ENCODE measurements around the gene NEO1. TPM values are rescaled to one million over a fixed set of nuclear protein-coding genes. Genes with fewer than 3 reads are reported as not detected.
A peak's percentile ranks its signal among the peaks of the same experiment; 100 is the strongest.

The NEO1 gene
- polyA plus RNA-seq, 6 donors from 2014 or later, result 0.48 to 2.1 (median 0.85) TPM; not detected in 1

DNA sequence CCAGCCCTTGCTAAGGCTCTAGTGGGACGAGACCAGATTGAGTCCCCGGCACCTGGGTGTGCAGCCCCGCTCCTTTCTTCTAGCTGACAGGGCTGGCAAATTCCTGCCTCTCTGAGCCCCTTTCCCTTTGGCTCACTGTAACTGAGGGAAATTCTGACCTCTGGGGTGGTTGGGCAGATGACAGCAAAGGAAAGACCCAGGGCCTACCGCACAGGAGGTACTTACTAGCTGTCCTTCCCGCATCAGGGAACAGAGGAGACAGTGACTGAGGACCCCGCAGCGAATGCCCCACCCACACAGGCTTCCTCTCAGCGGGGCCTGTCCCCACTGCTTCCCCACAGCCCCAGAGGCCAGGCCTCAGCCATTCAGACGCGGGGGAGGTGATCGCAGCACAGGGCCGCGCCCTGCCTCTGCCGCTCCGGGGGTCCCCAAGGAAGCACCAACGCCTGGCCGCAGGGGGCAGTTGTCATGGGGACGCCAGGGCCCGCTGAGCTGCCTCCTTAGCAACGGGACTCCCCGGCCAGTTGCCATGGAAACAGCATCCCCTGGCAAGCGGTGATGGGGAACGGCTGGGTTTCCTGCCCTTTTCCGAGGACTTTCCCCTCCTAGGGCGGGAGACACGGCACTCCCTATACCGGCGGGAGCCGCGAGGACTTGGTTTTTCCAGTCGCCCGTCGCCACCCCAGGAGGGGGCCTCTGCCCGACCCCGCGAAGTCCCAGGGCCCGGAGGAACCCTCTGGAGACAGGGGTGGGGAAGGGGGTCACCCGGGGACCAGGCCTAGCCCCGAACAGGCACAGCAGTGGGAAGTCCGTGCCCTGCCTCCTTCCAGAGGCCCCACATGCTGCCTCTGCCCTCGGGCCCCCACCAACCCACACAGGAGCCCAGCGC is 266.4 kb downstream of the NEO1 start:
- H3K36me3 Mint-ChIP-seq, result no peaks in the 10 kb centered on the region
- H3K4me1 Mint-ChIP-seq, result peaks cover 18 to 19% (median 19%) of the 10 kb centered on the region in 3 donors
- H3K9me3 Mint-ChIP-seq, result peaks cover 0 to 1% (median 0%) of the 10 kb centered on the region in 7 donors
- H3K4me3 Mint-ChIP-seq, result peak overlapping the region in 4 of 8 donors; percentile 12 to 51 (median 44)
- ATAC-seq (ENCODE audit: low read depth in 2 of 2), result peak; percentile 85 to 87
- H3K27ac Mint-ChIP-seq, result peak overlapping the region in 4 of 6 donors; percentile 18 to 87 (median 66)
- DNase-seq, result peak; percentile 44
- H3K27me3 Mint-ChIP-seq, result peaks cover 0 to 31% (median 11%) of the 10 kb centered on the region in 3 donors

DNA sequence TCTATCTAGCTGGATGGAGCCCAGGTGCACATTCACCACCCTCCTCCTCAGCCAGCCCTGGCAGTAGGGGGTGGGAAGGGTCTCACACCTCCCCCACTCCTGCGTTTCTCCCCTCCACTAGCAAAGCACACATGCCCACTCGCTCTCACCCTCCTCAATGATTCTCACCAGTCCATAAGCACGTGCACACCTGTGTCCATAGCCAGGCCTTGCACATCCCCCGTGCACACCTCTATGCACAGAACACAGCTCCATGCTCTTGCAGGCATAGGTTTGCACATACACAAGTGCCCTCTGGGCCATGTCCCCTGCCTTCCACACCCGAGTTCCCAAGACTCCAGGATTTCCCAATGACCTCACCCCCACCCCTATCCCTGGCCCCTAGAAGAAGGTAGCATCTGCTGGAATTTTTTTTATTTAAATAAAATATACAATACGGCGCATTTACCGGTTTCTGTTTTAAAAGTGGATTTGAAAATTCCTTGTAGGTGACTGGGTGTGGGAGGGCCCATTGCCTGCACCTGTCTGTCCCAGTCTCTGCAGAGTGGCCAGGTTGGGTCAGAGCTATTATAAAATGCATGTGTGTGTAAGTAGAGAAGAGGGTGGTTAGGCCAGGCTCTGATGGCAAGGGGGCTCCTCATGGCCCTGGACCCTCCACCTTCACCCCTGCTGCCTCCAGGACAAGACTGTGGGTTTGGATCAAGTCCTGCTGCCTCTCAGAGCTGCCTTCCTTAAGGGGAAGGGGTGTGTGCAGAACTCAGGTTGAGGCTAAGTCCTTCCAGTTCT is 267.4 kb downstream of the NEO1 start:
- H3K27ac Mint-ChIP-seq, result peak overlapping the region in 4 of 6 donors; percentile 4 to 85 (median 46)
- H3K4me1 Mint-ChIP-seq, result peaks cover 19% of the 10 kb centered on the region in 3 donors
- H3K27me3 Mint-ChIP-seq, result peaks cover 0 to 29% (median 11%) of the 10 kb centered on the region in 3 donors
- ATAC-seq (ENCODE audit: low read depth in 2 of 2), result no peak
- H3K9me3 Mint-ChIP-seq, result peaks cover 0 to 2% (median 0%) of the 10 kb centered on the region in 7 donors
- DNase-seq, result no peak
- H3K36me3 Mint-ChIP-seq, result no peaks in the 10 kb centered on the region
- peak overlapping the region in 2 of 8 donors; percentile 39 to 59 for H3K4me3 Mint-ChIP-seq

DNA sequence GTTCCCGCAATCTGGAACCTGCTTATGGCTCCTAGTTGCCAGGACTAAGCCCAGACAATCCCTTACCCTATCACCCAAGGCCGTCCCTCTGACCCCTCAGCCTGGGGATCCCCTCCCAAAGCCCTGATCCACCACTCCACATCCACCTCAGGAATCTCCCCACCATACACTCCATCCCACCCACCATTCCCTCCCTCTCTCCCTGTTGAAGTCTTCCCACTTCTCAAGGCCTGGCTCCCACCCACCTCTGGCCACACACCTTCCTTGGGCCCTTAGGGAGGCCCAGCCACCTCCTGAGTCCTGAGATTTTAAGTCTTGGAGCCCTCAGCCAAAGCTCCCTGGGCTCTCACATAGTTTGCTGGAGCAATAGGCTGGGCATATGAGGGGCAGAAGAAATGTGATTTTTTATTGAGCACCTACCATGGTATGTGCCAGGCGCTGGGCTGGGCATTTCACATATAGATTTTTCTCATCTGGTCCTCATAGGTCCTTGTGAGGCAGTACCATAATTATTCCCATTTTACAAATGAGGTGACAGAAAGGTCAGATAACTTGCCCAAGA is 268.4 kb downstream of the NEO1 start:
- DNase-seq (no peak), ATAC-seq (ENCODE audit: low read depth in 2 of 2) (no peak)
- Mint-ChIP-seq H3K9me3 (peaks cover 0 to 4% (median 0%) of the 10 kb centered on the region in 7 donors), H3K4me1 (peaks cover 21 to 29% (median 22%) of the 10 kb centered on the region in 3 donors), H3K27ac (peak overlapping the region in 2 of 6 donors; percentile 8 to 79), H3K36me3 (no peaks in the 10 kb centered on the region), H3K4me3 (no peak overlapping the region), H3K27me3 (peaks cover 0 to 27% (median 8%) of the 10 kb centered on the region in 3 donors)

DNA sequence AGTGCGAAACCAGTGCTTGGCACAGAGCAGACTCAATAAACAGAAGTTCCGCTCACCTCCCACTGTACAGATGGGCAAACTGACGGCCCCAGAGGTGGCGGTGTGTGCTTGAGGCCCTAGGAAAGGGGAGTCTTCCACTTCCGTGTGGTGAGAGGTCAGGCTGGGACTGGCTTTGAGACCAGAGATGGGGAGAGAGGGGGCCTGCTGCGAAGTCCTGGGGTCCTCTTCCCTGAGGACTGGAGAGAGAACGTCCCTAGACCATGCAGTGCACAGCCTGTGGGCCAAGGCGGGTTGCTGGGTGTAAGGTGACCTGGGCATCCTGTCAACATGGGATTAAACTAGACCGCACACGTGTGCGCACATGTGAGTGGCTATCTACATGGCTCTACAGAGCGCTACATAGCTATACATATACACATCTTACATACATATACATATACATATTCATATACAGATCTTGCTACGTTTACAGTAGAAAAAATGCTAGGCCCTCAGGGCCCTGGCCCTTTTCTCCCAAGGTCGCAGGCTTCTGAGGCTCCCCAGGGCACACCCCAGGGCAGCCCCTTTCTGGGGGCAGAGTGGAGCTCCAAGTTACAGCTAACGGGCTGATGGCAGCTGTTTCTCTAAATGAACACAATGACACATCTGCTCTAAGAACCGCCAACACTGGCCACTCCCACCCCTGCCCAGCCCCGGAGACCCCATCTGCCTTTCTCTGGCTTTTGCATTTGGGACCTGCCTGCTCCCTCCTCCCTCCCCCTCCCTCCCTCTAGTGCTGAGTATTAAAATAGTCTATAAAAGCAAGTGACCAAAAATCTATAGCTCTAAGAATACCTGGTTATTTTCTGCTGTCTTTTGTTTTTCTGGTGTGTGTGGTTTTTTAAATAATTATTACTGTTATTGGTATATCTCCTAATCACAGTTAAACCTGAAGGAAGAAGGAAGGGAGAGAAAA is 269.5 kb downstream of the NEO1 start:
- Mint-ChIP-seq H3K27me3 (peaks cover 0 to 32% (median 5%) of the 10 kb centered on the region in 3 donors), H3K4me1 (peaks cover 23 to 31% (median 27%) of the 10 kb centered on the region in 3 donors), H3K9me3 (peaks cover 0 to 4% (median 0%) of the 10 kb centered on the region in 7 donors), H3K36me3 (no peaks in the 10 kb centered on the region), H3K27ac (peak overlapping the region in 2 of 6 donors; percentile 28 to 74), H3K4me3 (no peak overlapping the region)
- DNase-seq (no peak), ATAC-seq (ENCODE audit: low read depth in 2 of 2) (no peak)

DNA sequence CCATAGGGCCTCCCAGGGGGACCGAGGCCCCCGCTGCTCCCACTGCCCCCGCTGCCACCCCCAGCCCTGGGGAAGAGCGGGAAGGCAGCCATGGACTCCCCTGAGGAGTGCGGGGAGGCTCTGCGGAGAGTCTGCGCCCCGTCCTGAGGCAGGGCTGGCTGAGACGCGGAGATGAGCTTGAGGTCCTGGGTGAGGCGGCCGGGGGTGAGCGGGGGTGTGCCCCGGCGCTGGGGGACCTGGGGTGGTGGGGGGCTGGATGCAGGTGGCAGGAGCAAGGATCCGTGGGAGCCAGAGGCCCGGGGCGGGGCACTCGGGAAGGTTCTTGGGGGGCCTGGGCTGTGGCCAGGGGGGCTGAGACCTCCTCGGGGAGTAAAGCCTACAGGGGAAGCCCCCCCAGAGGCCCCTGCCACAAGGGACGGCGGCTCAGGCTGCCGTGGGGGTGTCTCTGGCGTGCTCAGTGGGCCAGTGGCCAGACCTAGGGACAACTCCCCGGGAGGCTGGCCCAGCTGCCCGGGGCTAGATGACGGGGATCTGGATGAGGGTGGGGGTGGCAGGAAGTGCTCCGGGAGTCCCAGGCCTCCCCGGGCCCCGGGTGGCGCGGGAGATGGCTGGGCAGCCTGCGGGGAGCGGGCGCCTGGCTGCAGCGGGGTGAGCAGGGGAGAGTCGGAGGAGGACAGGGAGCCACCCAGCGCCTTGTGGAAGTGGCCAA is 270.6 kb downstream of the NEO1 start:
- Mint-ChIP-seq H3K27ac (no peak overlapping the region), H3K27me3 (peaks cover 0 to 30% (median 4%) of the 10 kb centered on the region in 3 donors), H3K36me3 (no peaks in the 10 kb centered on the region), H3K4me3 (no peak overlapping the region), H3K9me3 (peaks cover 0 to 4% (median 0%) of the 10 kb centered on the region in 7 donors), H3K4me1 (peaks cover 18 to 24% (median 22%) of the 10 kb centered on the region in 3 donors)
- ATAC-seq (ENCODE audit: low read depth in 2 of 2) (no peak), DNase-seq (no peak)

DNA sequence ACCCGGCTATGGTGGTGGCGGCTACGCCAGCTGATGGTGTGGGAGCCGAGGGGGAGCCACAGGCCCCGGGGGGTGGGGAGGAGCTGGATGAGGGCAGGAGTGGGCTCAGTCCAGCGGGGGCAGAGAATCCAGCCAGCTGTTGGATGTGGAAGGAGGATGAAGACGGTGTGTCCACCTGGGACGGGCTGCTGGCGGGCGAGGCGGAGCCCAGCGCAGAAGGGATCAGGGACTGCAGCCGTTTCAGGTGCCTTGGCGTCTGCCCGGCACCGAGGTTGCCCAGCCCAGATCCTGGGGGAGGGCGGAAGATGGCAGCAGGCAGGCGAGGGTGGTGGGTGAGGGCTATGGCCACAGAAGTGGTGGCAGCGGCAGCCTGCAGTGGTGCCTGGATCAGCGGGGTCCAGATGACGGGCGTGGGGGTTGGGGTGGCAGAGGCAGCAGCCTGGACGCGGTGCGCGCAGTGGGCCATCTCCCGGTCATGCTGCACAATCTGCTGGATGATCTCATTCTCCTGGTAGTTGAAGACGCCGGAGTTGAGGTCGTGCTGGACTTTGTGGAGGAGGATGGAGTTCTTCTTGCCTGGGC is 271.2 kb downstream of the NEO1 start:
- Mint-ChIP-seq H3K27me3 (peaks cover 0 to 33% (median 6%) of the 10 kb centered on the region in 3 donors), H3K27ac (no peak overlapping the region), H3K4me1 (peaks cover 15 to 17% (median 15%) of the 10 kb centered on the region in 3 donors), H3K4me3 (no peak overlapping the region), H3K36me3 (no peaks in the 10 kb centered on the region), H3K9me3 (peaks cover 0 to 4% (median 0%) of the 10 kb centered on the region in 7 donors)
- ATAC-seq (ENCODE audit: low read depth in 2 of 2) (no peak), DNase-seq (no peak)

DNA sequence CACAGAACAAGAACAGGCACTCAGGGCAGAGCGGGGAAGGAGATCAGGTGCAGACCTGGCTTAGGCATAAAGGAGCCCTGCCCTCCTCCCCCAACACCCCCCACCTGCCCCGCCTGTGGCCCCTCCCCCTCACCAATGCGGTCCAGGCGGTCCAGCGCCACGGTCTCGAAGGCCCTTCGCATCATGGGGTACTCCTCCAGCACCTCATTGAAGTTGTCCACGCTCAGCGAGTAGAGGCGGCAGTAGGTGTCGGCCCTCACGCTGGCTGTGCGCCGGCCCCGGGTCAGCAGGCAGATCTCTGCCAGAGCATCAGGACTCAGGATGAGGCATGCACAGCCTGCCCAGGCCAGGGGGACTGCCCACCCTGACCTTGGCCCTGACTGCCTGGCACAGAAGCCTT is 271.7 kb downstream of the NEO1 start:
- H3K4me3 Mint-ChIP-seq, result no peak overlapping the region
- DNase-seq (no peak), ATAC-seq (ENCODE audit: low read depth in 2 of 2) (no peak)
- peaks cover 13 to 14% (median 14%) of the 10 kb centered on the region in 3 donors for H3K4me1 Mint-ChIP-seq
- peaks cover 0 to 33% (median 6%) of the 10 kb centered on the region in 3 donors for H3K27me3 Mint-ChIP-seq
- no peak overlapping the region for H3K27ac Mint-ChIP-seq
- no peaks in the 10 kb centered on the region for H3K36me3 Mint-ChIP-seq
- peaks cover 0 to 4% (median 0%) of the 10 kb centered on the region in 7 donors for H3K9me3 Mint-ChIP-seq

DNA sequence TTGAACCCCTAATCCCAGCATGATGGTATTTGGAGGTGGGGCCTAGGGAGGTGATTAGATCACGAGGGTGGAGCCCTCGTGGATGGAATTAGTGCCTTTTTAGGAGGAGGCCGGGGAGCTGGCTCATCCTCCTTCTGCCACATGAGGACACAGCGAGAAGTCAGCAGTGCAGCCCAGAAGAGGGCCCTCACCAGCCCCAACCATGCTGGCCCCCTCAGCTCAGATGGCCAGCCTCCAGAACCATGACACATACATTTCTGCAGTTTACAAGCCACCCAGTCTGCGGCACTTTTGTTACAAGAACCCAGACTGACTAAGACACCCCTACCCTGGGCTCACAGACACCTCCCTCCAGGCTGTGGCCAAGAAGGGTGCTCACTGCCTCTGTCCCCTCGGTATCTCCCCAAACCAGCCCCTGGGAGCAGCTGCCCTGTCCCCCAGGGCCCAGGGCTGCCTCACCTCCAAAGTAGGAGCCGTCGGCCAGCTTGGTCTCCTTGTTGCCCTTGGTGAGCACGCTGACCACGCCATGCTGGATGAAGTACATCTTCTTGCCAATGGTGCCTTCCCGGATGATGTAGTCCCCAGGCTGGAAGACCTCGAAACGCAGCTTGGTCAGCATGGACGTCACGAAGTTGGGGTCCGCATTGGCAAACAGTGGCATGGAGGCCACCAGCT is 272.4 kb downstream of the NEO1 start:
- Mint-ChIP-seq H3K36me3 (no peaks in the 10 kb centered on the region), H3K4me1 (peaks cover 9 to 13% (median 10%) of the 10 kb centered on the region in 3 donors), H3K4me3 (peak overlapping the region in 1 of 8 donors; percentile 10), H3K27me3 (peaks cover 0 to 27% (median 6%) of the 10 kb centered on the region in 3 donors), H3K9me3 (peaks cover 0 to 4% (median 0%) of the 10 kb centered on the region in 7 donors), H3K27ac (peak overlapping the region in 1 of 6 donors; percentile 65)
- ATAC-seq (ENCODE audit: low read depth in 2 of 2), result no peak
- no peak for DNase-seq

DNA sequence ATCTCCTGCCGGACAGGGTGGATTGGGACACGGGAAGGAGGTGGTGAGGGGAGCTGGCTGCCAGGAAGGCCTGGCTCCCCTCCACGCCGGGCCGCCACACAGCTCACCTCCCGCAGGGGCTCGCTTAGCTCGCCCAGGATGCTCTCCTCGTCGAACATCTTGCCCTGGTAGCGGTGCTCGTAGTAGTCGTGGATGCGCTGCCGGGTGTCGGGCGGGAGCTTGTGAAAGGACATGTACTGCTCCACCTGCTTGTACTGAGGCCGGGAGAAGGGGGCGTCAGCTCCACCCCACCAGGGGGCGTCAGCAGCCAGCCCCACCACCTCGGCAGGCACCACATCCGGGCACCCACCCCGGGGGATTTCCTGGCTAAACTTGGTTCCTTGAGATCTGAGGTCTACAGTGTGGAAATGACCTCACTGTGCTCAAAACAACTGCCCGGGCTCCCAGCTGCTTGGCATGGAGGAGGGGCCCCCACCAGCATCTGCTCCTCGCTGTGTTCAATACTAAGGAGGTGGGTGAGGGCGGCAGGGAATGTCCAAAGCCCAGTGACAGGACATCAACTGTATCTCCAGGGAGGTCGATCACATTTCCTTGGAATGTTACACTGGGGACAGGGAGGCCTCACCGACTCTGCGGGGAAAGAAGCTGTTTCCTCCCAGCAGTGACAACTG is 273.1 kb downstream of the NEO1 start:
- Mint-ChIP-seq H3K36me3 (no peaks in the 10 kb centered on the region), H3K9me3 (peaks cover 0 to 4% (median 0%) of the 10 kb centered on the region in 7 donors), H3K4me1 (peaks cover 9 to 13% (median 10%) of the 10 kb centered on the region in 3 donors), H3K27me3 (peaks cover 0 to 25% (median 6%) of the 10 kb centered on the region in 3 donors), H3K27ac (peak overlapping the region in 2 of 6 donors; percentile 21 to 42), H3K4me3 (no peak overlapping the region)
- ATAC-seq (ENCODE audit: low read depth in 2 of 2) (peak; percentile 32 to 48), DNase-seq (no peak)

DNA sequence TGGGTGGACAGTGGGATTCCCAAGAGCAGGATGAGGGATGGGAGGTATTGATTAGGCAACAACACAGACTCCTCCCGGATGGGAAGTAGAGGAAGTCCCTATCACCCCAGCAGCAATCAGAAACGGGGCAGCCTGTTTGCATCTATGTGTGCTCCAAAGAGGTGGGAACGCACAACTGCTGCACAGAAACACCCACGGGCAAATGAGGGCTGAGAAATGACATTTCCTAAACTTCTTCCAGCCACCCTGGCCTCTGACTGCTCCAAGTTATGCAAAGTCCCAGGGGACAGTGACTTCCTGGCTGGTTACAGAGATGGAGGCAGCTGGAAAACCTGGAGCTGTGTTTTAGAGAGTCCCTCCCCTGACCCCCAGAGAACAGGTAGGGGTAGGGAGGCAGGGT is 273.9 kb downstream of the NEO1 start:
- Mint-ChIP-seq H3K27ac (peak overlapping the region in 1 of 6 donors; percentile 5), H3K27me3 (peaks cover 0 to 25% (median 6%) of the 10 kb centered on the region in 3 donors), H3K9me3 (peaks cover 0 to 4% (median 0%) of the 10 kb centered on the region in 7 donors), H3K4me1 (peaks cover 9 to 13% (median 10%) of the 10 kb centered on the region in 3 donors), H3K4me3 (no peak overlapping the region), H3K36me3 (no peaks in the 10 kb centered on the region)
- no peak for ATAC-seq (ENCODE audit: low read depth in 2 of 2)
- no peak for DNase-seq
